Islet precursor cell (in vitro differentiated cells): Measurements from ENCODE around the gene ARRDC1.
A peak's percentile ranks its signal among the peaks of the same experiment; 100 is the strongest.
"Not testable (repeated sequence)": the region's sequence is repeated elsewhere in the genome, so short reads cannot be mapped to it uniquely, and the experiment has no call there.

Experiments
- DNase-seq: peaks from one replicate; pipeline ENCODE4 v3.0.0-alpha.2; 2018

ARRDC1 gene

GRCh38 chr9:137586854-137587253, 18.6 kb upstream of the ARRDC1 start:
- no peak for DNase-seq

GRCh38 chr9:137588311-137588710, 17.2 kb upstream of the ARRDC1 start:
- DNase-seq: no peak

GRCh38 chr9:137588891-137589290, 16.6 kb upstream of the ARRDC1 start:
- no peak for DNase-seq

GRCh38 chr9:137589441-137590122, 15.9 kb upstream of the ARRDC1 start:
- no peak for DNase-seq

- DNase-seq: no peak
Observed at GRCh38 chr9:137590123-137590468, 15.4 kb upstream of the ARRDC1 start.

GRCh38 chr9:137590469-137591383, 14.8 kb upstream of the ARRDC1 start, which contains the start of gene ZMYND19:
Gene ZMYND19, minus strand, starts transcription at chr9:137590512. Its CDS starts 249 bp downstream, at chr9:137590263.
- peak; percentile 88 for DNase-seq

GRCh38 chr9:137592767-137593166, 12.7 kb upstream of the ARRDC1 start:
- no peak for DNase-seq

- DNase-seq: no peak
Observed at GRCh38 chr9:137593176-137593575, 12.3 kb upstream of the ARRDC1 start.

GRCh38 chr9:137596577-137596976, 8.9 kb upstream of the ARRDC1 start:
- DNase-seq: not testable (repeated sequence)

GRCh38 chr9:137598943-137599342, 6.5 kb upstream of the ARRDC1 start:
- DNase-seq: no peak

- no peak for DNase-seq
Observed at GRCh38 chr9:137602661-137603060, 2.8 kb upstream of the ARRDC1 start.

GRCh38 chr9:137603879-137604278, 1.6 kb upstream of the ARRDC1 start:
- DNase-seq: no peak

GRCh38 chr9:137604345-137605086, 970 bp upstream of the ARRDC1 start:
- DNase-seq: no peak

- peak; percentile 64 for DNase-seq
Observed at GRCh38 chr9:137606005-137606621, 627 bp downstream of the ARRDC1 start.

GRCh38 chr9:137606734-137607138, 1.2 kb downstream of the ARRDC1 start:
- DNase-seq: no peak

GRCh38 chr9:137607141-137607857, 1.8 kb downstream of the ARRDC1 start:
- DNase-seq: no peak

GRCh38 chr9:137610944-137611343, 5.5 kb downstream of the ARRDC1 start:
- no peak for DNase-seq

GRCh38 chr9:137611623-137612609, 6.4 kb downstream of the ARRDC1 start:
- DNase-seq: peak; percentile 98

GRCh38 chr9:137612741-137613142, 7.3 kb downstream of the ARRDC1 start:
- no peak for DNase-seq

- DNase-seq: no peak
Observed at GRCh38 chr9:137613259-137613658, 7.8 kb downstream of the ARRDC1 start.
